DOHH2 (cell line): ENCODE measurements around the gene PHYHIPL.

Experiments used
- EZH2phosphoT487 ChIP-seq: fragments of 200-600 bp; sonication (generic); IDR thresholded peaks from 2 replicates; pipeline ENCODE4 v1.6.1; 2017; ENCODE audit warnings: borderline replicate concordance, mild to moderate bottlenecking, antibody characterized with exemption, low read length, moderate library complexity, mixed read lengths
- TF ChIP-seq, protein P1 (sequence below): fragments of 200-600 bp; sonication (generic); IDR thresholded peaks from one replicate; pipeline ENCODE4 v1.5.1; 2014; ENCODE audit warnings: antibody characterized with exemption, mild to moderate bottlenecking, low read depth, low read length; ENCODE audit not compliant: poor library complexity, severe bottlenecking

- TF ChIP-seq, protein P1, sequence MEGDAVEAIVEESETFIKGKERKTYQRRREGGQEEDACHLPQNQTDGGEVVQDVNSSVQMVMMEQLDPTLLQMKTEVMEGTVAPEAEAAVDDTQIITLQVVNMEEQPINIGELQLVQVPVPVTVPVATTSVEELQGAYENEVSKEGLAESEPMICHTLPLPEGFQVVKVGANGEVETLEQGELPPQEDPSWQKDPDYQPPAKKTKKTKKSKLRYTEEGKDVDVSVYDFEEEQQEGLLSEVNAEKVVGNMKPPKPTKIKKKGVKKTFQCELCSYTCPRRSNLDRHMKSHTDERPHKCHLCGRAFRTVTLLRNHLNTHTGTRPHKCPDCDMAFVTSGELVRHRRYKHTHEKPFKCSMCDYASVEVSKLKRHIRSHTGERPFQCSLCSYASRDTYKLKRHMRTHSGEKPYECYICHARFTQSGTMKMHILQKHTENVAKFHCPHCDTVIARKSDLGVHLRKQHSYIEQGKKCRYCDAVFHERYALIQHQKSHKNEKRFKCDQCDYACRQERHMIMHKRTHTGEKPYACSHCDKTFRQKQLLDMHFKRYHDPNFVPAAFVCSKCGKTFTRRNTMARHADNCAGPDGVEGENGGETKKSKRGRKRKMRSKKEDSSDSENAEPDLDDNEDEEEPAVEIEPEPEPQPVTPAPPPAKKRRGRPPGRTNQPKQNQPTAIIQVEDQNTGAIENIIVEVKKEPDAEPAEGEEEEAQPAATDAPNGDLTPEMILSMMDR, result no peak
- TF ChIP-seq EZH2phosphoT487, result no peak
Observed at GRCh38 chr10:59276133-59276532, 99.7 kb downstream of the PHYHIPL start.
